Trophoblast cell (in vitro differentiated cells and primary cell): ENCODE results near the gene RIC8A.
"Not testable (repeated sequence)": the region's sequence is repeated elsewhere in the genome, so short reads cannot be mapped to it uniquely, and the experiment has no call there.

Experiments
- DNase-seq, 2 donors: peaks; one replicate each; pipeline ENCODE4 v3.0.0-alpha.2; 2016
- H2AFZ ChIP-seq: 2 replicates; pipeline ENCODE4 v1.6.1; 2013; ENCODE audit warnings: low read length, moderate library complexity, mild to moderate bottlenecking; ENCODE audit not compliant: insufficient read depth, poor library complexity
- H2AK5ac ChIP-seq: 2 replicates; pipeline ENCODE4 v1.6.1; 2013; ENCODE audit warnings: mild to moderate bottlenecking, low read length
- H2BK120ac ChIP-seq: 2 replicates; pipeline ENCODE4 v1.6.1; 2013; ENCODE audit warnings: low read length, mild to moderate bottlenecking, moderate library complexity; ENCODE audit not compliant: insufficient read depth, poor library complexity
- H2BK12ac ChIP-seq: 2 replicates; pipeline ENCODE4 v1.6.1; 2013; ENCODE audit warnings: mild to moderate bottlenecking, low read length, moderate library complexity
- H2BK5ac ChIP-seq: 2 replicates; pipeline ENCODE4 v1.6.1; 2013; ENCODE audit warnings: low read length, low read depth, moderate library complexity, mild to moderate bottlenecking; ENCODE audit not compliant: poor library complexity
- H3K14ac ChIP-seq: 2 replicates; pipeline ENCODE4 v1.6.1; 2013; ENCODE audit warnings: mild to moderate bottlenecking, low read length
- H3K18ac ChIP-seq: 2 replicates; pipeline ENCODE4 v1.6.1; 2013; ENCODE audit warnings: mild to moderate bottlenecking, low read length
- H3K23ac ChIP-seq: 2 replicates; pipeline ENCODE4 v1.6.1; 2013; ENCODE audit warnings: low read length
- H3K27ac ChIP-seq: 2 replicates; pipeline ENCODE4 v1.5.1; 2013; ENCODE audit warnings: low read depth, mild to moderate bottlenecking, inconsistent platforms, low read length, moderate library complexity
- H3K27me3 ChIP-seq: 2 replicates; pipeline ENCODE4 v1.6.1; 2013; ENCODE audit warnings: inconsistent platforms, mild to moderate bottlenecking, low read length, moderate library complexity; ENCODE audit not compliant: insufficient read depth
- H3K36me3 ChIP-seq, 2 experiments: 1 replicate in 1 of 2; 2 replicates in 1 of 2; pipeline ENCODE4 v1.6.1; 2013; ENCODE audit warnings: low read length in 2 of 2, mild to moderate bottlenecking in 2 of 2, moderate library complexity in 1 of 2; ENCODE audit not compliant: insufficient read depth in 2 of 2, control insufficient read depth in 1 of 2
- H3K4ac ChIP-seq: 2 replicates; pipeline ENCODE4 v1.6.1; 2013; ENCODE audit warnings: low read depth, mild to moderate bottlenecking, low read length, moderate library complexity
- H3K4me1 ChIP-seq, 2 experiments: 1 replicate in 1 of 2; 2 replicates in 1 of 2; pipeline ENCODE4 v1.6.1; 2013; ENCODE audit warnings: low read length in 2 of 2, mild to moderate bottlenecking in 2 of 2, moderate library complexity in 1 of 2; ENCODE audit not compliant: insufficient read depth in 2 of 2, control insufficient read depth in 1 of 2
- H3K4me2 ChIP-seq: 2 replicates; pipeline ENCODE4 v1.6.1; 2013; ENCODE audit warnings: inconsistent platforms, mild to moderate bottlenecking, low read length, moderate library complexity
- H3K4me3 ChIP-seq: 2 replicates; pipeline ENCODE4 v1.5.1; 2013; ENCODE audit warnings: mild to moderate bottlenecking, low read depth, low read length, inconsistent platforms
- H3K79me1 ChIP-seq: one replicate; pipeline ENCODE4 v1.6.1; 2013; ENCODE audit warnings: low read length
- H3K79me2 ChIP-seq: 2 replicates; pipeline ENCODE4 v1.6.1; 2013; ENCODE audit warnings: low read length, mild to moderate bottlenecking; ENCODE audit not compliant: control insufficient read depth, insufficient read depth, poor library complexity
- H3K9ac ChIP-seq: 2 replicates; pipeline ENCODE4 v1.6.1; 2013; ENCODE audit warnings: mild to moderate bottlenecking, low read length
- H3K9me3 ChIP-seq: 2 replicates; pipeline ENCODE4 v1.6.1; 2013; ENCODE audit warnings: low read depth, mild to moderate bottlenecking, control low read depth, inconsistent platforms, low read length; ENCODE audit not compliant: insufficient read depth
- H4K12ac ChIP-seq: 2 replicates; pipeline ENCODE4 v1.6.1; 2013; ENCODE audit warnings: low read depth, mild to moderate bottlenecking, low read length, moderate library complexity
- H4K8ac ChIP-seq: 2 replicates; pipeline ENCODE4 v1.6.1; 2013; ENCODE audit warnings: low read depth, mild to moderate bottlenecking, low read length, moderate library complexity
- H4K91ac ChIP-seq: one replicate; pipeline ENCODE4 v1.6.1; 2013; ENCODE audit warnings: low read depth, mild to moderate bottlenecking, low read length, moderate library complexity
- WGBS: extraction: QIAGEN DNeasy Blood & Tissue Kit; methylation state at CpG from one replicate; pipeline ENCODE4 v1.1.7; 2013; ENCODE audit warnings: missing lambda C conversion rate; ENCODE audit not compliant: insufficient read length, insufficient coverage; ENCODE audit errors: extremely low coverage; 5-methylcytosine and 5-hydroxymethylcytosine counted together

Gene RIC8A

GRCh38 chr11:235609-235996 is 28.1 kb downstream of the RIC8A start:
- Histone ChIP-seq H2BK120ac (peak overlapping the region; percentile 96), H3K4ac (peak overlapping the region; percentile 96), H3K18ac (peak overlapping the region; percentile 99), H3K79me1 (peaks cover 11% of the 10 kb centered on the region), H3K9ac (peak overlapping the region; percentile 94), H3K4me2 (peak overlapping the region; percentile 85), H4K8ac (peak overlapping the region; percentile 98), H3K9me3 (no peaks in the 10 kb centered on the region), H2BK12ac (peak overlapping the region; percentile 5), H3K36me3 (peaks cover 2 to 6% of the 10 kb centered on the region in 2 experiments), H2AFZ (peak overlapping the region; percentile 99), H3K14ac (peak overlapping the region; percentile 100), H3K79me2 (peaks cover 13% of the 10 kb centered on the region), H2BK5ac (peak overlapping the region; percentile 90), H2AK5ac (peak overlapping the region; percentile 9), H4K91ac (peak overlapping the region; percentile 69), H3K4me3 (peak overlapping the region; percentile 96), H3K27me3 (no peaks in the 10 kb centered on the region), H3K27ac (peak overlapping the region; percentile 77), H3K4me1 (peaks cover 0 to 6% of the 10 kb centered on the region in 2 experiments), H4K12ac (peak overlapping the region; percentile 95), H3K23ac (no peak overlapping the region)
- DNase-seq, result no peak
- no CpG with 5 or more reads among the region's 13 CpGs for WGBS

- WGBS, result no CpG with 5 or more reads among the region's 70 CpGs
- H3K23ac ChIP-seq, result peak within 1 kb of the TSS; percentile 82
Observed at GRCh38 chr11:235997-236773, 28.7 kb downstream of the RIC8A start, which contains the start of gene SIRT3. SIRT3 (minus strand) TSS chr11:236342; CDS start chr11:236328, 14 bp downstream.

GRCh38 chr11:236774-237767 is 29.6 kb downstream of the RIC8A start, which contains the start of gene PSMD13:
PSMD13 (plus strand) TSS chr11:236976; CDS start chr11:237050, 74 bp downstream.
- no CpG with 5 or more reads among the region's 62 CpGs for WGBS
- H4K91ac ChIP-seq, result peak within 1 kb of the TSS; percentile 95
- peak within 1 kb of the TSS; percentile 82 for H3K23ac ChIP-seq
- H3K9ac ChIP-seq, result peak within 1 kb of the TSS; percentile 95
- H3K27me3 ChIP-seq, result no peaks in the 10 kb centered on the region
- H2AK5ac ChIP-seq, result peak within 1 kb of the TSS; percentile 82
- peak within 1 kb of the TSS; percentile 96 for H3K4ac ChIP-seq
- peaks cover 13% of the 10 kb centered on the region for H3K79me2 ChIP-seq
- H3K9me3 ChIP-seq, result no peaks in the 10 kb centered on the region
- H2BK5ac ChIP-seq, result peak within 1 kb of the TSS; percentile 92
- H3K14ac ChIP-seq, result peak within 1 kb of the TSS; percentile 100
- H4K8ac ChIP-seq, result peak within 1 kb of the TSS; percentile 98
- peak within 1 kb of the TSS; percentile 98 for H3K27ac ChIP-seq
- H2BK12ac ChIP-seq, result peak within 1 kb of the TSS; percentile 5
- H3K4me1 ChIP-seq, result peaks cover 0 to 6% of the 10 kb centered on the region in 2 experiments
- H4K12ac ChIP-seq, result peak within 1 kb of the TSS; percentile 96
- peak within 1 kb of the TSS; percentile 99 for H2AFZ ChIP-seq
- H3K4me2 ChIP-seq, result peak within 1 kb of the TSS; percentile 100
- peak within 1 kb of the TSS; percentile 99 for H3K18ac ChIP-seq
- peak within 1 kb of the TSS; percentile 96 for H2BK120ac ChIP-seq
- peak; percentile 79 to 88 for DNase-seq
- H3K4me3 ChIP-seq, result peak within 1 kb of the TSS; percentile 99
- H3K79me1 ChIP-seq, result peaks cover 11% of the 10 kb centered on the region
- peaks cover 11 to 16% of the 10 kb centered on the region in 2 experiments for H3K36me3 ChIP-seq

More at GRCh38 chr11:235997-236773, 28.7 kb downstream of the RIC8A start, which contains the start of gene SIRT3:
- Histone ChIP-seq H3K9ac (peak within 1 kb of the TSS; percentile 95), H3K4me2 (peak within 1 kb of the TSS; percentile 100), H4K8ac (peak within 1 kb of the TSS; percentile 98), H3K14ac (peak within 1 kb of the TSS; percentile 100), H4K91ac (peak within 1 kb of the TSS; percentile 95), H2BK12ac (peak within 1 kb of the TSS; percentile 5), H3K18ac (peak within 1 kb of the TSS; percentile 99), H3K27ac (peak within 1 kb of the TSS; percentile 98), H3K4me1 (peaks cover 0 to 6% of the 10 kb centered on the region in 2 experiments), H3K79me2 (peaks cover 13% of the 10 kb centered on the region), H2BK5ac (peak within 1 kb of the TSS; percentile 92), H2AFZ (peak within 1 kb of the TSS; percentile 99), H2BK120ac (peak within 1 kb of the TSS; percentile 96), H3K79me1 (peaks cover 11% of the 10 kb centered on the region), H3K9me3 (no peaks in the 10 kb centered on the region), H3K27me3 (no peaks in the 10 kb centered on the region), H4K12ac (peak within 1 kb of the TSS; percentile 96), H3K36me3 (peaks cover 7 to 9% of the 10 kb centered on the region in 2 experiments), H2AK5ac (peak within 1 kb of the TSS; percentile 82), H3K4me3 (peak within 1 kb of the TSS; percentile 99), H3K4ac (peak within 1 kb of the TSS; percentile 96)
- peak; percentile 86 to 92 for DNase-seq

- H3K27ac ChIP-seq, H4K8ac ChIP-seq: not testable (repeated sequence)
- WGBS, result no CpG with 5 or more reads among the region's 7 CpGs
Observed at GRCh38 chr11:238346-238745, 30.8 kb downstream of the RIC8A start.

More at GRCh38 chr11:238346-238745, 30.8 kb downstream of the RIC8A start:
- not testable (repeated sequence) for H2BK5ac ChIP-seq, DNase-seq, H2BK120ac ChIP-seq, H4K12ac ChIP-seq, H2AFZ ChIP-seq, H3K4me2 ChIP-seq, H3K14ac ChIP-seq, H3K18ac ChIP-seq, H2BK12ac ChIP-seq, H2AK5ac ChIP-seq, H3K9me3 ChIP-seq, H3K4me1 ChIP-seq, H3K9ac ChIP-seq, H3K4me3 ChIP-seq, H3K23ac ChIP-seq, H3K27me3 ChIP-seq, H4K91ac ChIP-seq
- Histone ChIP-seq H3K36me3 (peaks cover 11 to 18% of the 10 kb centered on the region in 2 experiments), H3K79me1 (peaks cover 11% of the 10 kb centered on the region), H3K4ac (peak overlapping the region; percentile 59), H3K79me2 (peaks cover 13% of the 10 kb centered on the region)
